Renal cortical epithelial cell (primary cell): ENCODE data around the gene PALB2. TPM values are rescaled to one million over a fixed set of nuclear protein-coding genes. Genes with fewer than 3 reads are reported as not detected.

ENCODE experiments used
- DNase-seq: peaks from one replicate; pipeline ENCODE4 v3.0.0-alpha.2; 2011; ENCODE audit warnings: low read depth
- total RNA-seq: library from RNA; depleted of rRNA; stranded (reverse); fragments of >200 nt; gene quantifications from 2 replicates; pipeline ENCODE4 v1.2.3, GENCODE V29; 2014

The PALB2 gene
- total RNA-seq, 1 donor from 2014 or later, result 15.4 TPM

- DNase-seq, result no peak
These were observed 59.3 kb downstream of the PALB2 start for GRCh38 chr16:23581764-23582163.

DNA sequence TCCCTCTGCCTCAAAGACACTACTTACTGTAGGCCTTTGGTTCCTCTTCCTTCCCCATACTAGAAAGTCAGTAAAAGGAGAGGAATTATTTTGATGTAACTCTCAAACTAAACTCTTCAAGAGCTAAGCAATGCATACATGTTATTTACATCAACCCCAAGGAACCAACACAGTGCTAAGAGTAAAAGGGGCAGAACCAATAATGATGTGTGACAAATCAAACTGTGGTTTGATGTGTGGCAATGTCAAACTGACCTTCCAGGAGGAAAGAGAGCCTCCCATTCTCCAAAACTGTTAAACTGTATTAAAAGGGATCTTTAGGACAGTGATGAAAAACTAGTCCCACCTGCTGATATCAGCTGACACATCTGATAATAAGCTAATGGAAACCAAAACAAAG lies 60.7 kb downstream of the PALB2 start:
- DNase-seq, result no peak

DNA sequence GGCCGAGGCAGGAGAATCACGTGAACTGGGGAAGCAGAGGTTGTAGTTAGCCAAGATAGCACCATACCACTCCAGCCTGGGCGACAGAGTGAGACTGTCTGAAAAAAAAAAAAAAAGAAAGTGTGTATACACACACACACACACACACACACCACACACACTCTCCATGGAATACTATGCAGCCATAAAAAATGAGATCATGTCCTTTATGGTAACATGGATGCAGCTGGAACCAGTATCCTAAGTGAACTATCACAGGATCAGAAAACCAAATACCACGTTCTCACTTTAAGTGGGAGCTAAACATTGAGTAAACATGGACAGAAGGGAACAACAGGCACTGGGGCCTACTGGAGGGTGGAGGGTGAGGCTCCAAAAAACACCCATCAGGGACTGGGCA lies 61.7 kb downstream of the PALB2 start:
- DNase-seq, result no peak

DNA sequence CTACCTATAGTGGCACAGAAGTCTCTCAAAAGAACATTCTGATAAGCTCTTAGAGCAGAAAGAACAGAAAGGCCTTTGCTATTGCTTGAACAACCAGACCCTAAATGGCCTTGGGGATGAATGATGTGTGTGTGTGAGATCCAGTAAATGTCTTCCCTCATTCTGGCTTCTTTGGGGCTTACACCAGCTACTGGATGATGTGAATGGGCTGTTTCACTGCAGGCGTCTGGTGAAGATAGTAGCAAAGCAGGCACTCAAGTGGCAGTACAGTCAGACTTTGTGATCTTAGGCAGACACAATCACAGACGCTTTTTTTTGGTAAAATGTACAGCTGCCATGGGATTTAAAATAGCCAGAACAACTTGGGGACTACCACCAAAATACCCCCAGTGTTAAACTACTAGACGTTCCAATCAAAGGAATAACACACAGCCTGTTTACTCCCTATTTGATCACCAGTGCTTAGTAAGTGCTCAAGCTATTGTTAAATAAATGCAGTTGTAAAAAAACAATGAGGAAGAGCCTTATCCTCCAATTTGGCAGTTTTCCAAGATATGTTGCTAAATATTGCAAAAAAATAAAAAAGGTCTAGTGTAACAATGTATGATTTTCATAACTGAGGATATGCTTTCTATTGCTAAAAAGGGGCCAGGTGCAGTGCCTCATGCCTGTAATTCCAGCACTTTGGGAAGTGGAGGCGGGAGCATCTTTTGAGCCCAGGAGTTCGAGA lies 62.8 kb downstream of the PALB2 start:
- no peak for DNase-seq

DNA sequence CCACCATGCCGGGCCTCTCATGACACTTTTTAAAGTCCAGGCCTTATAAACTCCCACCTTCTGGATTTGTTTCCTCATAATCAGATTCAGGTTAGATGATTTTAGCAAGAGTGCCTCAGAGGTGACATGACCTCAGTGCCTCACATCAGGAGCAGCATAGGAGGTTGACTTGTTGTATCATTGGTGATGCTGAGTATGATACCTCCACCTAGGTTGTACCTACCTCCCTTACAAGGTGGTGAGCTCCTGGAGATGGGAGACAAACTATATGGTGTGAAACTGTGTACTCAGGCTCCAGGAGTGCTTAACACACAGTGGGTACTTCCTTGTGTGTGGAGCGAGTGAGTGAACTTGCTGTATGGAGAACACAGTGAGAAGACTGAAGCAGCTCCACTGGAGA lies 63.6 kb downstream of the PALB2 start:
- no peak for DNase-seq

DNA sequence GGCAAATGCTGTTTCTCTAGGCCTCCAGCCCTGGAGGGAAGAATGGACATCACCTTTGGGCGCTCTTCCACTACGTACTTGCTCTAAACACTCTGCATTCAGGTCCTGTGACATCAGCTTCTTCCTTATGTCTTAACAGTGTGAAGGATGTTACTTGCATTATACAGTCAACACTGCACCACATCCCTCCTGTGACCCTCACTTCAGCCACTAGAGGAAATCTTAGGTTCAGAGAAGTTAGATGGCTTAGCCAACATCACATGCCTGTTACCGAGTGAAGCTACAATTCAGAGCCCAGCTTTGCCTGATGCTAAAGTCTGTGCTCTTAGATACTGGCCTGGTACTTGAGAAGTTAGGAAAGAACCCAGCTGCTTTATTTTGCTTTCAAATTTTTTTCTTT lies 65.3 kb downstream of the PALB2 start:
- DNase-seq, result no peak

GRCh38 chr16:23573817-23574216 lies 67.3 kb downstream of the PALB2 start:
- DNase-seq, result no peak

DNA sequence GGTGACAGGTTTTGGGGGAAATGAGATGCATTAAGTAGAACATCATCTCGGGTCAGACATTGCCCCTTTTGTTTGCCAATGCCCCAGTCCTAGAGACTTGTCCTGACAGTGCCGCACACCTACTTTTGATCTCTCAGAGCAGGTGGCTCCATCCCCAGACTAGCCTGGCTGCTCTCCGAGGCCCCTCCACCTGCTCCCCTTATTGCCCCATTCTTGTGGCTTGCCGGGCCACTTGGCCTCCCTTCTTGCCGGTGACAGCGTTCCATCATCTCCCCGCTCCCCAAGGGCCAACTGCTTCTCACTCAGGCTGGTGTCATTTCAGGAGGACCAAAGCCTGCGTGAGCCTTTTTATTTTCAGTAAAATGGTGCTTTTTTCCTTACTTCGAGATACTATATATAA lies 68.7 kb downstream of the PALB2 start:
- DNase-seq, result no peak

GRCh38 chr16:23571895-23572294 lies 69.2 kb downstream of the PALB2 start:
- DNase-seq, result no peak

DNA sequence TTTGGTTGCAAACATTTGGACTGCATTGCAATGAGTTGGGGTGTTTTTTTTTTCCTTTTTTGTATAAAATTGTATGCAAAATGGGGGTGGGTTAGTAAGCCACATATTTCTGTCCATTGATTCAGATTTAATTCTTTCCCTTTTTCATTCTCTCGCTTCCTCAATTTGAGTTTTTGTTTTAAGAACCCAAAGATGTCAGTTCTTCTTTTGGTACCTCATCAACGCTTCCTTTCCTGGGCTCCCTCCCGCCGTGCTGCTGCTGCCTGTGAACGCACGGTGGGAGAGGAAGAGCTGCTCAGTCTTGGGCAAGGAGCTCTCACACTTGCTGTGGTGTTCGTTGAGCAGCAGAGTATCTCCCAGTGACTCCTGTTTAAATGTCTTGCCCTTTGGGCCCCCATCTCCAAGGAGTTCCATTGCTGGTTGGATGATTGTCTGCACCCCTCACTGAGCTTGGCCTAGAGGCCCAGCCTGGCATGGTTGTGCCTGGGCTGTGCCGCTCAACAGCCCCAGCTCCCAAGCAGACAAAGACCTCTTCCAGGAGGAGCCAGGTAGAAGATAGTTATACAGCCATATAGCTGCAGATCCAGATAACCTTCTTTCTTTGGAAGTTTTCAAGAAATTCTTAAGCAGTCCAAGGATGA lies 70.0 kb downstream of the PALB2 start:
- no peak for DNase-seq

GRCh38 chr16:23567602-23568001 lies 73.5 kb downstream of the PALB2 start:
- no peak for DNase-seq

- no peak for DNase-seq
These were observed 74.4 kb downstream of the PALB2 start for GRCh38 chr16:23566724-23567123.

DNA sequence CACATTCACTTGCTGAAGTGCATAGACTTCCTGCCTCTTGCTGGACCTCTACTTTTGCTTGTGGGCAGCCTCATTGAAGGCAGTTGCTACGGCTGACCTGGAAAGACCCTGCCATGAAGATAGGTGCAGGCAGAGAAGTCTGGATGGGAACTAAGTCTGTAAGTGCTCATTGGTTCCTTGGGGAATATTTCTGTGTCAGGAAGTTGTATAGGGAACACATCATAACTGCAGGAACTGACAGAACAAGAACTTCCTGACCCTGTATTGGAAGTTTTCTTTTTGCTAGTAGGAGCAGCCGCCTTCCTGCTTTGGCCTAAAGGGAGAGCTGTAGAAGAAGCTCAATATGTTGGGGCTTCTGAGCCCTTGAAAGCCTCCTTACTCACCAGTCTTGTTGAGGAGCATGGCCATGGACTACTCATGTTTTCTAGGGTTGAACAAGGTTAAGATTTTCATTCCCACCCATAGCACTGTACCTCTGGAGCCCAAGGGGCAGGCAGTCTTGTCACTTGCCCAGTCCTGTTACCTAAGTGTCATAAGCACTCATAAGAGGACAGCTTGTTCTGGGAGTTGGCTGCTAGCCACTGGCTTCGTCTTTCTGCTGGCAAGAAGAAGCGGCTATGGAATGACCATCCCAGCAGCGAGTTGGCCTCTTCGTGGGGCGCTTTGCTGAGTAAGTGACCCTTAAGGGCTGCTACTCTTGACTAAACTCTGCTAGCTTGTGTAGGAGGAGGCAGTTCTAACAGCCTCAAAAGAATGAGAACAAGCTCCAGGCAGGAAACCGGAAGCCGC lies 76.3 kb downstream of the PALB2 start:
- DNase-seq, result no peak

DNA sequence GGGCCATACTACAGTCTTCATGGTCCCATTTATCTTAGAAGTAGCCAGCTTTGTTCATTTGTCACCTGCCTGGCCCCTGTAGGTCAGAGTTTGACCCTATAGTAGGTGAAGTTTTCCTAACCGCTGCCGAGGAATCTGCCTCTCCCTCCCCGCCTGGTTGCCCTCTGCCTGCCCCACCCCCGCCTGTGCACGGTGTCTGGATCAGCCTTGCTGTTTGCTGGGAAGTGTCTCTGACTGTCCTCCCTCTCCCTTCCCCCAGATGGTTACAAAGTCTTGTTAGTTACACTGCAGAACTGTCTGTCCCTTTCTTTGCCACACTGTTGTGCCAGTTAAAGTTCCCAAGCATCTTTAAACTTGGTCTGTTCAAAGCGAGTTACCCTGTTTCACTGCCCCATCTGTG lies 77.9 kb downstream of the PALB2 start:
- DNase-seq, result no peak

GRCh38 chr16:23562505-23562904 lies 78.6 kb downstream of the PALB2 start:
- no peak for DNase-seq

GRCh38 chr16:23561586-23561985 lies 79.5 kb downstream of the PALB2 start:
- no peak for DNase-seq

DNA sequence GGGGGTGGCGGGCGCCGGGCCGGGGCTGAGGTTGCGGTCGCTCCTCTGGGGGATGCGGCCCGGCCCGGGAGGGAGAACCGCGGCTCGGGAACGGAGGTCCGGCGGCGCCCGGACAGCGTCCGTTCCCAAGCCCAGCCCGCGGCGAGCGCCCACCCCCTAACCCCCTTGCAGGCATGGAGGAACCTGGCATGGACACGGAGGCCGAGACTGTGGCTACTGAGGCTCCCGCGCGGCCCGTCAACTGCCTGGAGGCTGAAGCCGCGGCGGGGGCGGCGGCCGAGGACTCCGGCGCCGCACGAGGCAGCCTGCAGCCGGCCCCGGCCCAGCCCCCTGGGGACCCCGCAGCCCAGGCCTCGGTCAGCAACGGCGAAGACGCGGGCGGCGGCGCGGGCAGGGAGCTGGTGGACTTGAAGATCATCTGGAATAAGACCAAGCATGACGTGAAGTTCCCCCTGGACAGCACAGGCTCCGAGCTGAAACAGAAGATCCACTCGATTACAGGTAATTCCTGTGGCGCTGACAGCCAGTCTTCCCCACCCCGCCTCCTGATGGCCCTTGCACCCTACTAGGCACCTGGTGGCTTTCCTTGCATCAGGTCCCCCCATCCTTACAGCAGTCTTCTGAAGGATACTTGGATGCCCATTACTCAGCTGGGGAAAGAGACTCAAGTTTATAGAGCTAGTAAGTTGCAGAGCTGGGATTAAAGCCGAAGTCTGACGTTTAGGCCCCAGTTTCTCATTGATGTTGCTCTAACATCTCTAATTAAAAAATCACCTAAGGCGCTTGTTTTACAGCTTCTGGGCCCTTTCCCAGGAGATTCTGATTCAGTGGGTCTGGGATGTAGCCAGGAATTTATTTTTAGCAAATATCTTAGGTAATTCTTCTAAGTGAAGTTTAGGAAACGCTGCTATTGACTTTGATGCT lies 83.1 kb downstream of the PALB2 start:
- peak; percentile 45 for DNase-seq

GRCh38 chr16:23556881-23557778 lies 84.0 kb downstream of the PALB2 start, which contains the start of the genes EARS2 and UBFD1:
Gene EARS2 (minus strand): TSS chr16:23557350. CDS start chr16:23557343, 7 bp downstream.
Gene UBFD1 (plus strand): TSS chr16:23557727. CDS start chr16:23557743, 16 bp downstream.
- DNase-seq, result peak; percentile 93

DNA sequence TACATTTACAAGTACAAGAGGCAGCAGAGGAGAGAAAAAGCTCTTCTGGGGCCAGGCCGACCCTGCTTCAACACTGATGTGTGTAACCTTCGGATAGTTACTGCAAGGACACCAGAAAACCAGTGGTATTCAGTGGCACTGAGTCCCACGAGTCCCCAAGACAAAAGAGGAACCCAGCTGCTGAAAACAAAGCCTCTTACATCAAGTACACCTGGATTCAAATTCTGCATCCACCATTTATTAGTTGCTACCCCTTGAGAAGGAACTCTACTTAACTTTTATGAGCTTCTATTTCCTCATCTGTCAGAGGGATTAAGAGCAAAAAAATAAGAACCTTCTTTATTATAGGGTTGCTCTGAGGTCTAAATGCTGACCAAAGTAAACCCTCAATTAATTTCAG lies 86.6 kb downstream of the PALB2 start:
- DNase-seq, result no peak
